Activated naive CD4-positive, alpha-beta T cell treated with anti-CD3 and anti-CD28 coated beads for 36 hours (primary cell): ENCODE measurements around the gene CENPO. TPM values are rescaled to one million over a fixed set of nuclear protein-coding genes. Genes with fewer than 3 reads are reported as not detected.
A peak's percentile ranks its signal among the peaks of the same experiment; 100 is the strongest.

ENCODE experiments used
- CTCF ChIA-PET: fragments of 350-600 bp; sonication (Branson Sonifier 250); formaldehyde crosslinking; loops from one replicate; lab custom pipeline; 2021; ENCODE audit warnings: antibody characterized with exemption; lab: Charles Lee
- DNase-seq: peaks from one replicate; pipeline ENCODE4 v3.0.0-alpha.2; 2020
- H3K27ac Mint-ChIP-seq: one replicate; pipeline ENCODE4 v1.8.0; 2021; ENCODE audit warnings: mild to moderate bottlenecking, mixed read lengths
- H3K27me3 Mint-ChIP-seq: one replicate; pipeline ENCODE4 v1.8.0; 2021; ENCODE audit warnings: low read depth, mixed read lengths
- H3K36me3 Mint-ChIP-seq: one replicate; pipeline ENCODE4 v1.8.0; 2021; ENCODE audit warnings: low read depth, mixed read lengths
- H3K4me1 Mint-ChIP-seq: one replicate; pipeline ENCODE4 v1.8.0; 2021; ENCODE audit warnings: low read depth, mixed read lengths
- H3K4me3 Mint-ChIP-seq: one replicate; pipeline ENCODE4 v1.8.0; 2021; ENCODE audit warnings: mild to moderate bottlenecking, moderate library complexity, mixed read lengths
- H3K9me3 Mint-ChIP-seq: one replicate; pipeline ENCODE4 v1.8.0; 2021; ENCODE audit warnings: mixed read lengths
- intact Hi-C: fragments of 100-400 bp; cut with micrococcal nuclease; formaldehyde crosslinking; loops from one replicate; pipeline ENCODE4 v1.15.1; 2023
- total RNA-seq, 2 experiments: library from RNA; stranded (reverse); gene quantifications; one replicate each; pipeline ENCODE4 v1.2.3, GENCODE V29; 2021

CENPO gene
- total RNA-seq, 2 experiments from 2014 or later = 36.4 to 38.5 TPM

- intact Hi-C loops = no loop called here
- no peak overlapping the region for H3K4me3 Mint-ChIP-seq
Measured at GRCh38 chr2:24818721-24819167, 25.5 kb downstream of the CENPO start.

GRCh38 chr2:24819442-24820174 lies 26.4 kb downstream of the CENPO start:
- intact Hi-C loops = loop anchor here (10.0 kb wide), 1 partner anchor 305 kb away; no protein-coding TSS in a partner anchor
- H3K4me1 Mint-ChIP-seq = no peaks in the 10 kb centered on the region
- CTCF ChIA-PET = interaction anchor here (0.9 to 2.3 kb wide), 4 partner anchors 8 to 410 kb away, joined by 3 to 8 read pairs (median 5); no protein-coding TSS in a partner anchor
- H3K4me3 Mint-ChIP-seq = no peak overlapping the region
- no peaks in the 10 kb centered on the region for H3K27me3 Mint-ChIP-seq
- DNase-seq = no peak
- no peaks in the 10 kb centered on the region for H3K9me3 Mint-ChIP-seq
- no peak overlapping the region for H3K27ac Mint-ChIP-seq
- H3K36me3 Mint-ChIP-seq = peaks cover 56% of the 10 kb centered on the region

More at GRCh38 chr2:24818721-24819167, 25.5 kb downstream of the CENPO start:
- CTCF ChIA-PET = interaction anchor here (0.9 to 2.3 kb wide), 4 partner anchors 9 to 409 kb away, joined by 3 to 8 read pairs (median 5); no protein-coding TSS in a partner anchor
- H3K9me3 Mint-ChIP-seq = no peaks in the 10 kb centered on the region
- peaks cover 56% of the 10 kb centered on the region for H3K36me3 Mint-ChIP-seq
- no peak overlapping the region for H3K27ac Mint-ChIP-seq
- DNase-seq = no peak
- H3K27me3 Mint-ChIP-seq = no peaks in the 10 kb centered on the region
- H3K4me1 Mint-ChIP-seq = no peaks in the 10 kb centered on the region

- no peak overlapping the region for H3K4me3 Mint-ChIP-seq
- no peak overlapping the region for H3K27ac Mint-ChIP-seq
- H3K27me3 Mint-ChIP-seq = no peaks in the 10 kb centered on the region
- intact Hi-C loops = loop anchor here (10.0 kb wide), 1 partner anchor 305 kb away; no protein-coding TSS in a partner anchor
- no peaks in the 10 kb centered on the region for H3K4me1 Mint-ChIP-seq
- DNase-seq = no peak
- peaks cover 57% of the 10 kb centered on the region for H3K36me3 Mint-ChIP-seq
- no peaks in the 10 kb centered on the region for H3K9me3 Mint-ChIP-seq
- CTCF ChIA-PET = interaction anchor here (0.8 kb wide), 1 partner anchor 411 kb away, joined by 3 read pairs; no protein-coding TSS in a partner anchor
Measured at GRCh38 chr2:24820175-24820513, 26.9 kb downstream of the CENPO start.

GRCh38 chr2:24820598-24821432 lies 27.6 kb downstream of the CENPO start:
- H3K36me3 Mint-ChIP-seq = peaks cover 58% of the 10 kb centered on the region
- CTCF ChIA-PET = interaction anchor here (0.8 to 3.2 kb wide), 2 partner anchors 398 to 412 kb away, joined by 3 to 10 read pairs; no protein-coding TSS in a partner anchor
- DNase-seq = no peak
- peaks cover 4% of the 10 kb centered on the region for H3K4me1 Mint-ChIP-seq
- H3K27me3 Mint-ChIP-seq = no peaks in the 10 kb centered on the region
- no peaks in the 10 kb centered on the region for H3K9me3 Mint-ChIP-seq
- no peak overlapping the region for H3K27ac Mint-ChIP-seq
- intact Hi-C loops = loop anchor here (10.0 kb wide), 1 partner anchor 304 kb away; no protein-coding TSS in a partner anchor
- no peak overlapping the region for H3K4me3 Mint-ChIP-seq

- H3K27ac Mint-ChIP-seq = no peak overlapping the region
- no peaks in the 10 kb centered on the region for H3K27me3 Mint-ChIP-seq
- intact Hi-C loops = loop anchor here (10.0 kb wide), 1 partner anchor 303 kb away; no protein-coding TSS in a partner anchor
- no peaks in the 10 kb centered on the region for H3K9me3 Mint-ChIP-seq
- CTCF ChIA-PET = interaction anchor here (1.0 to 3.2 kb wide), 3 partner anchors 12 to 399 kb away, joined by 3 to 10 read pairs (median 6); no protein-coding TSS in a partner anchor
- H3K36me3 Mint-ChIP-seq = peaks cover 57% of the 10 kb centered on the region
- H3K4me3 Mint-ChIP-seq = no peak overlapping the region
- DNase-seq = no peak
- peaks cover 11% of the 10 kb centered on the region for H3K4me1 Mint-ChIP-seq
Measured at GRCh38 chr2:24821433-24821891, 28.2 kb downstream of the CENPO start.

- H3K4me1 Mint-ChIP-seq = peaks cover 14% of the 10 kb centered on the region
- intact Hi-C loops = loop anchor here (10.0 kb wide), 1 partner anchor 303 kb away; no protein-coding TSS in a partner anchor
- no peak overlapping the region for H3K27ac Mint-ChIP-seq
- no peaks in the 10 kb centered on the region for H3K9me3 Mint-ChIP-seq
- no peaks in the 10 kb centered on the region for H3K27me3 Mint-ChIP-seq
- CTCF ChIA-PET = interaction anchor here (0.6 to 3.2 kb wide), 4 partner anchors 11 to 400 kb away, joined by 3 to 10 read pairs (median 4); no protein-coding TSS in a partner anchor
- no peak overlapping the region for H3K4me3 Mint-ChIP-seq
- no peak for DNase-seq
- H3K36me3 Mint-ChIP-seq = peaks cover 50% of the 10 kb centered on the region
Measured at GRCh38 chr2:24822049-24822706, 29.0 kb downstream of the CENPO start.

- Mint-ChIP-seq H3K36me3 (peaks cover 43% of the 10 kb centered on the region), H3K9me3 (no peaks in the 10 kb centered on the region), H3K27me3 (no peaks in the 10 kb centered on the region), H3K4me1 (peaks cover 17% of the 10 kb centered on the region), H3K27ac (no peak overlapping the region), H3K4me3 (no peak overlapping the region)
- no peak for DNase-seq
- CTCF ChIA-PET = interaction anchor here (1.7 to 3.2 kb wide), 3 partner anchors 9 to 402 kb away, joined by 5 to 10 read pairs (median 5); no protein-coding TSS in a partner anchor
- intact Hi-C loops = loop anchor here (10.0 kb wide), 1 partner anchor 301 kb away; no protein-coding TSS in a partner anchor
Measured at GRCh38 chr2:24824071-24824588, 30.9 kb downstream of the CENPO start.

GRCh38 chr2:24824966-24825882 lies 32.0 kb downstream of the CENPO start:
- intact Hi-C loops = loop anchor here (5.0 to 10.0 kb wide), 5 partner anchors 147 to 372 kb away; partner anchors contain the start of genes DNAJC27 and NCOA1
- H3K27ac Mint-ChIP-seq = peak overlapping the region; percentile 53
- peak; percentile 69 for DNase-seq
- H3K4me3 Mint-ChIP-seq = no peak overlapping the region
- H3K27me3 Mint-ChIP-seq = no peaks in the 10 kb centered on the region
- no peaks in the 10 kb centered on the region for H3K9me3 Mint-ChIP-seq
- peaks cover 17% of the 10 kb centered on the region for H3K4me1 Mint-ChIP-seq
- H3K36me3 Mint-ChIP-seq = peaks cover 35% of the 10 kb centered on the region
- CTCF ChIA-PET = interaction anchor here (0.6 to 6.7 kb wide), 7 partner anchors 10 to 677 kb away, joined by 3 to 61 read pairs (median 5); no protein-coding TSS in a partner anchor

- H3K27me3 Mint-ChIP-seq = no peaks in the 10 kb centered on the region
- no peak for DNase-seq
- peaks cover 30% of the 10 kb centered on the region for H3K36me3 Mint-ChIP-seq
- CTCF ChIA-PET = interaction anchor here (0.6 to 6.7 kb wide), 6 partner anchors 29 to 416 kb away, joined by 3 to 61 read pairs (median 4); no protein-coding TSS in a partner anchor
- H3K9me3 Mint-ChIP-seq = no peaks in the 10 kb centered on the region
- intact Hi-C loops = loop anchor here (5.0 to 10.0 kb wide), 5 partner anchors 146 to 371 kb away; partner anchors contain the start of genes DNAJC27 and NCOA1
- no peak overlapping the region for H3K4me3 Mint-ChIP-seq
- H3K27ac Mint-ChIP-seq = peak overlapping the region; percentile 53
- peaks cover 17% of the 10 kb centered on the region for H3K4me1 Mint-ChIP-seq
Measured at GRCh38 chr2:24825883-24826772, 32.9 kb downstream of the CENPO start.
